HG02798 (cell line): ENCODE data around the gene CPN1.
A peak's percentile ranks its signal among the peaks of the same experiment; 100 is the strongest.

Experiments
- ATAC-seq: cut with Tn5 transposase; IDR thresholded peaks from one replicate; pipeline ENCODE4 v1.9.1; 2021; ENCODE audit warnings: mild to moderate bottlenecking; ENCODE audit not compliant: unreplicated experiment, poor library complexity

The CPN1 gene

DNA sequence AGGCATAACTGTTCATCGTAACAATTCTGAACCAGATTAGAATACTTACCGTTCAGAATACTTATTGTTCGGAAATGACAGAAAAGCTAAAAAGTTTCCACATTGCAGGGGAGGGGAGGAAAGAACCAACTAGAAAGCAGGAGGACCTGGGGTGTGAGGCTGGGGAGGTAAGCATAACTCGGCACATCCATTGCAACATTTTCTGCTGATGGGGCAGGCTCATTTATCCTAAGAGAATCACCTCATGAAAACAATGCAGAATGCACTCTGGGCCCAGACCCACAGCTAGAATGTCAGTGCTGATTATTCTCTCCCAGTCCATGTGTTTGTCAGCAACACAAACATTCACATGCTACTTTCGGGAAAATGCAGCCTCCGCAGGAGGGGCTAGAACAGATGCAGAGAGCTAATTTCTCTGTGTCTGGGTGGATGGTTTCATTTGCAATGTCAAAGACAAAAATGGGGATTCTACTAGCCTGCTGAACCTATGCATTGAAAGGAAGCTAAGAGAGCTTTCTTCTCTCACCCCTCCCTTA lies 81.5 kb downstream of the CPN1 start:
- ATAC-seq, result no peak

DNA sequence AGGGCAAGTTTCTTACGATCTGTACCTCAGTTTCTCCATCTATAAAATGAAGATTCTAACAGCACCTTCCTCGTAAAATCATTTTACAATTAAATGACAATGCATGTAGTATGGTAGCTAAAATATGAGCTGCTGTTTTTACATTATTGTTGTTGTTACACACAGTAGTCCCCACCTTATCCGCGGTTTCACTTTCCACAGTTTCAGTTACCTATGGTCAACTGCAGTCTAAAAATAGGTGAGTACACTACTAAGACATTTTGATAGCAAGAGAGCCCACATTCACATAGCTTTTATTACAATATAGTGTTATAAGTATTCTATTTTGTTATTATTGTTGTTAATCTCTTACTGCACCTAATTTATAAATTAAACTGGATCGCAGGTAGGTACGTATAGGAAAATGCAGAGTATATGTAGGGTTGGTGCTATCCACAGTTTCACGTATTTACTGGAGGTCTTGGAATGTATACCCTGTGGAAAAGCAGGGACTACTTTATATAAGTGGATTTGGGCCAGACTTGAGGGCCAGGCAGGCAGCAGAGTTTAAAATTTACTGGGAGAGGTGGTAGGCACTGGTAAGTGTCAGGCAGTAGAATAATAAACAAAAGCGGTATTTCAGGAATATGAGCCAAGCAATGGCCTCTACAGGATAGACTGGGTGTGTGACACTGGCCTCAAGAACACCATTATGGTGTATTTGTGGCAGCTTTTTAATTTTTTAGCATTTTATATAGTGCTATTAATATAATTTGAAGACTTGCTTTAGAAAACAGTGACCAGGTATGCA lies 82.2 kb downstream of the CPN1 start:
- no peak for ATAC-seq

DNA sequence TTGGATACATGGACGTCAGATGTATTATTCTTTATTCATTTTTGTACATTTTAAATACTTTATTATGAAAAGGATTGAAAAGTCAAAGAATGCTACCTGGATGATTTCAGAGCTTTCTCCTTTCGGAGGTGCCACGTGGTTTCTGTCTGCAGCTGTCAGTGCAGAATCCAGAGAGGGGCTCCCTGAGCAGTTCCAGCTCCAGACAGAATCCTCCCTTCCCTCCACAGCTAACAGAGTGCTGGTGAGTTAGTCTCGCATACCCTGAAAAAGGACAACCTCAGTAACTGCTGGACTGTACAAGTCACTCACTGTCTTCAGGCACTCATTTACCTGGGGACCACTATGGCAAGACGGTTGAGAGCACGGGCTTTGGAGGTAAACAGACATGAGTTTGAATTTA lies 82.8 kb downstream of the CPN1 start:
- ATAC-seq, result no peak

DNA sequence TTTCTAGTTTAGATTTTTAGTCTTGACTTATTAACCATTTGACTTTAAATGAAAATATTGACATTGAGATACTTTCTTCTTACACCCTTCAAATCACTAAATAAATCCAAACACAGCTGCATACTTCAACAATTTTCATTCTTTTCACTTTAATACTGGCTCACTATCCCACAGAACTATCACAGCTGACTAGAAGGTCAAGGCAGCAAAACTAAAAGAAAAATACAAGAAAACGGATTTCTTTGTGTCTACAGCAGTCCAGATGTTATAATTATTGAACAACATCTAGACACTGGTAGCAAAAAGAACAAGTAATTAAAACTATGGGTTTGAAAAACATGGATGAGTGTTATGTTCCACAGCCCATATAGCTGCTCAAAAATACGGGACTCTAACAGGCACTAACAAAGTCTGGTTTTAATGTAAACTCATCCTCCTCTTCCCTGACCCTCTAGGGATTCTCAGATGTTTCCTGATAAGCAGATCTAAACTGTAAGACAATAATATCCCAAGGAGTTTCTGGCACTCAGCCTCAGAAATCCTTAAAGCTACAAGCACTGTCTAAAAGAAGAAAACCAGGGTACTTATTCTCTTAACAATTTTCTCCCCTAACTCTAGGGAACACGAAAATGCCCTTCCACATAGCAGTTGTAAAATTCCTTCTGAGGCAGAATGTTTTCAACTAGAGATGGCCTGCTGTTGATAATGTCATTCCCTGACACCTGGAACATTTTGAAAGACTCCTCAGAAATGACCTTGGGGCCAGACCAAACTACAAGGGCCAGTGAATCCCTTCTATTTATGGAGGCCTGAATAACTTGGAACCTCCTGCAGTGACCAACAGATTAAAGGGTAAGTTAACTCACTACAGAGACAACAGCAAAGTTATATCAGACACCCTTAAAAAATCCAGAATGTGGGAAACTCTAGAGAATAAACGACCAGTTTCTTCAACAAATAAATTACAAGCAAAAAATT lies 84.7 kb downstream of the CPN1 start:
- no peak for ATAC-seq

DNA sequence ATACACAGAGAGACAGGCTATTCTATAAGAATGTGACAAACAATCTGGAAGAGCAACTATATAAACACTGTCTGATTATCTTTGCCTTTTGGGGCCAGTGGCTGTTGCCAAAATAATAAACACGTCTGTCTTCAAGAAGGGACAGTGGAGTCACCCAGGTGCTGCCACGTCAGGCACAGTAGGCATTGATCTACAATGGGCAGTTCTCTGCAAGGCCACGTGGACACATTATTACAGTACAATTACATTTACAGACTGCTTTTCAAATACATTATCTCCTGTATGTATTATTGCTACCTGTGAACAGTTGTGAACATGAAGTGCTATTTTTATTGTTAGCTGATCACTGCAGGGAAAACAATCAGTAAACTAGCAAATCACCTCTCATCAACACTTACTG lies 86.0 kb downstream of the CPN1 start:
- ATAC-seq, result no peak

DNA sequence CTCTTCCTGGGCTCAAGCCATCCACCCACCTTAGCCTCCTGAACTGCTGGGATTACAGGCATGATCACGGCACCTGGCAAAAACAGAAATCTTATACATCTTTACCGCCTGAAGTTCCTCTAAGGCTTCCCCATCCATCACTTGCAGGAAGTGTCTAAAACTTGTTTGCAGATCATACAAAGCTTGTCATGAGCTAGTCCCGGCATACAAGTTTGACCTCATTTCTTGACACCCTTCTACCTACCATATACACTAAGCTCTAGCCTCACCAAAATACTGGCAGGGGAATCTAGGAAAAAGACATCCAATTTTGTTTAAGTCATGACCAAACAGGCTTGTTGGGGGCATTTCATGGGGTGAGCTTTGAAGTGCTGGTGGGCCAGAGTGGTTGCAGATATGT lies 86.4 kb downstream of the CPN1 start:
- no peak for ATAC-seq

DNA sequence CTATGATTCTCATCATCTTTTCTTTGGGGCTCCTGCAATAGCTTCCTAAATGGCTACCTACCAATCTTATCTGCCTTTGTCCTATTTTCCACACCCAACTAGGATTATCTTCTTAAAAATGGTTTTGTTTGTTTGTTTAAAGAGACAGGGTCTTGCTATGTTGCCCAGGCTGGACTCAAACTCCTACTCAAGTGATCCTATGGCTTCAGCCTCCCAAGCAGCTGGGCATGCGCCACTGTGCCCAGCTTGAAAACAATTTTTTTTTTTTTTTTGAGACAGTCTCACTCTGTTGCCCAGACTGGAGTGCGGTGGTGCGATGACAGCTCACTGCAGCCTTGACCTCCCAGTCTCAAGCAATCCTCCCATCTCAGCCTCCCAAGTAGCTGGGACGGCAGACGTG lies 86.9 kb downstream of the CPN1 start:
- ATAC-seq, result no peak

DNA sequence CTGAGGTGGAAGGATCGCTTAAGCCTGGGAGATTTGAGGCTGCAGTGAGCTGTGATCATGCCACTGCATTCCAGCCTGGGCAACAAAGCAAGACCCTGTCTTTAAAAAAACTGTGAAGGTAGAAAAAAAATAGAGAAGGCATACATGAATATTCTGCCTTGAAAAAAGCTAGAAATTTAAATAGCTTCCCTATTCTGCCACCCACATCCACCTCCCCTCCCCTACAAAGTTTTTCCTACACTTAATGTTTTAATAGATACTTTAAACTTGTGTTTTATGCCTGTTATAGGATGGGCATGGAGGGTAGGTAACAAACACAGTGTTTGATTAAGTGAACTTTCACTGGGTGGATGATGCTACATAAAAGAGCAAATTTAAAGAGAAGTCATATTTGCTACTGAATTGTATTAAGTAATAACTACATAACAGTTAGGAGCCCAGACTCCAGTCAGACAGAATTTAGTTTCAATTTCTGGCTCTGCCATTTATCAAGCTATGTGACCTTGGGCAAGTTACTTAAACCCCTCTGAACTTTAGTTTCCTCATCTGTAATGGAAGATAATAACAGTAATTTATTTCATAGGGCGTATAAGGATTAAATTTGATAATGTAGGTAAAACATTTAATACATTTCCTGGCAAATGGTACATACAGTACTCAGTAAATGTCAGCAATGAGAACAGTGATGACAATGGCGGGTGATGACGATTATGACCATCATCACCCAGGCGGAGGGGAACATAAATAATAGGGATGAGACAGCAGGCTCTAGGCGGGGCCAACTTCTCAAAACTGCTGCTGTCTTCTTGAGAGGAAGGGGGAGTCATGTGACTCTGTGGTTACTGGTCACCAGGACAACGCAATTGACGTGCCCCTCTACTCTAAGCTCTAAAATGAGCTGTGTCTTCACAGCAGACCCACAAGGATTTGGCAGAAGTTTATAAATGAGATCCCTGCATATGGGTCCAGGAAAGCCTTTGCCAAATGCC lies 87.7 kb downstream of the CPN1 start:
- peak; percentile 76 for ATAC-seq
